NCI-H1092 (cell line): ENCODE measurements around the gene DYNAP.
A peak's percentile ranks its signal among the peaks of the same experiment; 100 is the strongest.

Source experiments
- DNase-seq: peaks from one replicate; lab custom pipeline; 2025; lab: John Stamatoyannopoulos, UW

DYNAP gene

DNA sequence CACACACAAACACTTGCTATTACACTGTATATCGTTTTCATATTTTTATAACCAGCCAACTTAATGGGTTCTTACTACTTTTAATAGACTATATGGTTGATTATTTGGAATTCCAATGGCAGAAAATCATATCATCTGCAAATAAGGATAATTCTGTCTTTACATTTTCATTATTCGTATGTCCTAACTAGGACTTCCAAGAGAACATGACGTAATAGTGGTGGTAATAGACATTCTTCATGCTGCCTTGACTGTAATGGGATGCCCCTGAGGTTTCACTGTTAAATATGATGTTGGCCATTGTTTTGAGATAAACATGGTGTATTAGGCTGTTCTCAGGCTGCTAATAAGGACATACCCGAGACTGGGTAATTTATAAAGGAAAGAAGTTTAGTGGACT, 45.2 kb downstream of the DYNAP start:
- no peak for DNase-seq

DNA sequence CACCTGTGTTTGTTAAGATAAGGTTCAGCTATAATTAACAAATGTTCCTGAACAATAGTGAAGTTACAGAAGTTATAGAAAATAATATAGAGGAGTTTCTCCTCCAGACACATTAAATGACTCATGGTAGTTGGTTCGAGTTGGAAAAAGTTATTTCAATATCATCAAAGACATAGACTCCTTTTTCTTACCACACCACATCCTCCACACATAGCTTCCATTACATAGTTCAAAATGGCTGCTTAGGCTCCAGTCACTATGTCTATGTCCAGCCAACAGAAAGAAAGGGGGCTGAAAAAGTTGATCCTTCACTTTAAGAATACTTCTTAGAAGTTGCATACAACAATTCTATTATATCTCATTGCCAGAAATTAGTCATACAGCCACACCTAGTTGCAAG, 50.7 kb downstream of the DYNAP start:
- no peak for DNase-seq

DNA sequence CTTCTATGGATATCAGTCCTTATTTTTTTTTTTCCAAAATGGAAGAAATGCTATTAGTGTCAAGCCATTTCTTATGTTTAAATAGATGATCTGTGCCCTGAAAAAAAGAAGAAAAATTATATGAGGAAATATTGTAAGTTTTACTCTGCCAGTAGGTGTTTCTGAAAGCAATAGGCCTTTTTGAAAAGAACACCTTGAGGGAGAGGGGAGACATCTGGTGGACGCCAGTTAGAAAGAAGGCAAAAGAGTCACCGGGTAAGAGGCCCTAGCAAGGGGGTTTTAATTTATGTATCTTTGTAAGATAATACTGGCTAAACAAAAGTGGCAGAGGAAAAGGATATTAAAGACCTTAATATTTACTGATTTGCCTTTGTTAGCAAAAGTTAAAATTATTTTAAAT, 56.1 kb downstream of the DYNAP start:
- peak; percentile 1 for DNase-seq
